ENCODE measurements around the gene OR2J3. TPM values are rescaled to one million over a fixed set of nuclear protein-coding genes. Genes with fewer than 3 reads are reported as not detected.
"Not testable (repeated sequence)": the region's sequence is repeated elsewhere in the genome, so short reads cannot be mapped to it uniquely, and the experiment has no call there.

Gene OR2J3
- total RNA-seq, 2 experiments from 2014 or later = not detected

- no peaks in the 10 kb centered on the region for H3K36me3 Mint-ChIP-seq
- H3K4me3 Mint-ChIP-seq = no peak overlapping the region
- CTCF ChIA-PET = no interaction called here
- peaks cover 29% of the 10 kb centered on the region for H3K27me3 Mint-ChIP-seq
- H3K4me1 Mint-ChIP-seq (ENCODE audit: low read depth) = no peaks in the 10 kb centered on the region
- no peak overlapping the region for H3K27ac Mint-ChIP-seq
- no peaks in the 10 kb centered on the region for H3K9me3 Mint-ChIP-seq
- POLR2A ChIA-PET = no interaction called here
- intact Hi-C loops (cut with micrococcal nuclease) = no loop called here
- DNase-seq = no peak
Observed at GRCh38 chr6:29130644-29131043, 22.8 kb downstream of the OR2J3 start.

DNA sequence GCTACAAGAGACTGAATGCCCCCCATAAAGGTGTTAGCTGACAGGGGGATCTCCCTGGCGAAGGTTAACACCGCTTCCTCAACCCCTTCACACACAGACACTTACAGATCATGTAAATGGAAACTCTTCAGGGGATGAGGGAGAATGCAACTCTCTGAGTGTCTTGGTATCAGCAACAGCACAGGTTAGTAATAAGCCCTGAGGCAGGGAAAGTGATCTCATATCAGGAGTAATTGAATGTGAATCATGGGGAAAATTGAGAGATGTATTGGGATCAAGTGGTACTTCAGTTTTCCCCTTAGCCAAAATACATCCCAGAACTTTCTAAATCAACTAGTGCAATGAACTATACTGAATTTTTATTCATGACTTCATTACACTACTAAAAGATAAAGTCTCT lies 23.8 kb downstream of the OR2J3 start:
- intact Hi-C loops (cut with micrococcal nuclease) = no loop called here
- Mint-ChIP-seq H3K4me1 (ENCODE audit: low read depth) (no peaks in the 10 kb centered on the region), H3K9me3 (no peaks in the 10 kb centered on the region), H3K36me3 (no peaks in the 10 kb centered on the region), H3K27me3 (peaks cover 24% of the 10 kb centered on the region), H3K27ac (no peak overlapping the region), H3K4me3 (no peak overlapping the region)
- ChIA-PET POLR2A (no interaction called here), CTCF (no interaction called here)
- DNase-seq = no peak

DNA sequence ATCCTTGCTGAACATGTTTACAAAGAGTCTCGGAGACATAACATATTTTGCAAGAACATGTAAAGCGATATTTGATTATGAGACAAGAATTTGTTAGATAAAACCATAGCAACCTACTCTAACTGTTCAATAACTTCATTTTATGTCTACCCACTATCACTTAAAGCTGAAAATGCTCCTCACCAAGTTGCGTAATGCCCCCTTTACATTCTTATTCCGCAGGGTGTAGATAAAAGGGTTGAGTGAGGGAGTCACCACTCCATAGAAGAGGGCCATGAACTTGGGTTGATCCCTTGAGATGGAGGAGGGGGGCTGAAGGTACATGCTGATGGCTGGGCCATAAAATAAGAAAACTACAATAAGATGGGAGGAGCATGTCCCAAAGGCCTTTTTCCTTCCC lies 29.9 kb downstream of the OR2J3 start:
- ChIA-PET POLR2A (no interaction called here), CTCF (no interaction called here)
- intact Hi-C loops (cut with micrococcal nuclease) = no loop called here
- peaks cover 27% of the 10 kb centered on the region for H3K27me3 Mint-ChIP-seq
- DNase-seq = no peak
- H3K36me3 Mint-ChIP-seq = no peaks in the 10 kb centered on the region
- no peaks in the 10 kb centered on the region for H3K9me3 Mint-ChIP-seq
- no peak overlapping the region for H3K4me3 Mint-ChIP-seq
- no peak overlapping the region for H3K27ac Mint-ChIP-seq
- H3K4me1 Mint-ChIP-seq (ENCODE audit: low read depth) = no peaks in the 10 kb centered on the region

- H3K36me3 Mint-ChIP-seq = no peaks in the 10 kb centered on the region
- ChIA-PET POLR2A (no interaction called here), CTCF (no interaction called here)
- no peaks in the 10 kb centered on the region for H3K4me1 Mint-ChIP-seq (ENCODE audit: low read depth)
- intact Hi-C loops (cut with micrococcal nuclease) = no loop called here
- H3K27ac Mint-ChIP-seq = no peak overlapping the region
- H3K4me3 Mint-ChIP-seq = no peak overlapping the region
- no peak for DNase-seq
- H3K27me3 Mint-ChIP-seq = peaks cover 22% of the 10 kb centered on the region
- peaks cover 8% of the 10 kb centered on the region for H3K9me3 Mint-ChIP-seq
Observed at GRCh38 chr6:29141606-29142005, 33.7 kb downstream of the OR2J3 start.

DNA sequence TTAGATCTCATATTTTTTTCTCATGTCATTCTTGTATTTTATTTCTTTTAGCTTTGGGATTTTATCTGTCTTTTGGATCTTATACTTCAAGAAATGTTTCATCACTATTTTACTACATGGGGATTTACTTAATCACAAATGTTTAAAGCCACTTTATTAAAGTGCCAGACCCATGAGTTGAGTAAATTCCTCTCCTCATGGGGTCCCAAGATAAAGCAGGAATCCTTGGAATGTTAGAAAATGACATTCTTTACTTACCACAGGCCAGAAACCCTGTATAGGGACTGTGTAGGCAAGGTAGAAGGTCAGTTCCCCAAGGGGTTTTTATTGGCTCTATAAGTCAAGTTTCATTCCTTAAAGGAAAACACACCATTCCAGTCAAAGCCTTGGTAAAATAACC lies 34.5 kb downstream of the OR2J3 start:
- no peak for DNase-seq
- H3K36me3 Mint-ChIP-seq = no peaks in the 10 kb centered on the region
- ChIA-PET POLR2A (no interaction called here), CTCF (no interaction called here)
- no peak overlapping the region for H3K27ac Mint-ChIP-seq
- no peaks in the 10 kb centered on the region for H3K4me1 Mint-ChIP-seq (ENCODE audit: low read depth)
- peaks cover 22% of the 10 kb centered on the region for H3K27me3 Mint-ChIP-seq
- no peak overlapping the region for H3K4me3 Mint-ChIP-seq
- intact Hi-C loops (cut with micrococcal nuclease) = no loop called here
- peaks cover 8% of the 10 kb centered on the region for H3K9me3 Mint-ChIP-seq

DNA sequence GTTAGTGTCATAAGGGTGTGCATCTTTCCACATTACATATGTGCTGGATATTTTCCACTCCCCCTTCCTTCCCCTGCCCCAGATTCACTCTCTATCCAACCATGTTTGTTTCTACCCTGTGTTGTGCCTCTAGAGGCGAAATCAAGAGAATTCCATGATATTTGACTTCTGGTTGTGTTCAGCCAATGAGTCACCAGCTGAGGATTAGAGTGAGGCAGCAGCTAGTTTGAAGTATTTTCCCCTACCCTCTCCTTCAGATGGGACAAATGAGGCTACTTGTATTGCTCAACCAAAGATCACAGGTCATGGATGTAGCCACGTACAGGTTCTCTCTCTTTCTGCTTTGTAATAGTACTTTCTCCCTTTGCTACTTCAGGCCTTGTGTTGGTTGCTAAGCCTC lies 38.3 kb downstream of the OR2J3 start:
- ChIA-PET POLR2A (no interaction called here), CTCF (no interaction called here)
- H3K36me3 Mint-ChIP-seq = no peaks in the 10 kb centered on the region
- H3K27ac Mint-ChIP-seq = no peak overlapping the region
- peaks cover 29% of the 10 kb centered on the region for H3K27me3 Mint-ChIP-seq
- DNase-seq = no peak
- no peak overlapping the region for H3K4me3 Mint-ChIP-seq
- peaks cover 16% of the 10 kb centered on the region for H3K9me3 Mint-ChIP-seq
- intact Hi-C loops (cut with micrococcal nuclease) = no loop called here
- H3K4me1 Mint-ChIP-seq (ENCODE audit: low read depth) = no peaks in the 10 kb centered on the region

- intact Hi-C loops (cut with micrococcal nuclease) = no loop called here
- Mint-ChIP-seq H3K27me3 (peaks cover 30% of the 10 kb centered on the region), H3K9me3 (peaks cover 16% of the 10 kb centered on the region), H3K4me1 (ENCODE audit: low read depth) (no peaks in the 10 kb centered on the region), H3K4me3 (no peak overlapping the region), H3K27ac (no peak overlapping the region), H3K36me3 (no peaks in the 10 kb centered on the region)
- CTCF ChIA-PET = no interaction called here
- POLR2A ChIA-PET = no interaction called here
- no peak for DNase-seq
Observed at GRCh38 chr6:29147074-29147473, 39.2 kb downstream of the OR2J3 start.

DNA sequence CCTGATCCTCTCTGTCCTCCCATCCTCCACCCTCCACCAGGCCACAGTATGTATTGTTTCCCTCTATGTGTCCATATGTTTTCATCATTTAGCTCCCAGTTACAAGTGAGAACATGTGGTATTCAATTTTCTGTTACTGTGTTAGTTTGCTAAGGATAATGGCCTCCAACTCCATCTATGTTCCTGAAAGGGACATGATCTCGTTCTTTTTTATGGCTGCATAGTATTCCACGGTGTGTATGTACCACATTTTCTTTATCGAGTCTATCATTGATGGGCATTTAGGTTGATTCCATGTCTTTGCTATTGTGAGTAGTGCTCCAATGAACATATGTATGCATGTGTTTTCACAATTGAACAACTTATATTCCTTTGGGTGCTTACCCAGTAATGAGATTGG lies 41.6 kb downstream of the OR2J3 start:
- DNase-seq; H3K27ac Mint-ChIP-seq; POLR2A ChIA-PET; intact Hi-C loops (cut with micrococcal nuclease); H3K36me3 Mint-ChIP-seq; H3K9me3 Mint-ChIP-seq; CTCF ChIA-PET; H3K4me1 Mint-ChIP-seq (ENCODE audit: low read depth); H3K4me3 Mint-ChIP-seq: not testable (repeated sequence)
- H3K27me3 Mint-ChIP-seq = peaks cover 35% of the 10 kb centered on the region

DNA sequence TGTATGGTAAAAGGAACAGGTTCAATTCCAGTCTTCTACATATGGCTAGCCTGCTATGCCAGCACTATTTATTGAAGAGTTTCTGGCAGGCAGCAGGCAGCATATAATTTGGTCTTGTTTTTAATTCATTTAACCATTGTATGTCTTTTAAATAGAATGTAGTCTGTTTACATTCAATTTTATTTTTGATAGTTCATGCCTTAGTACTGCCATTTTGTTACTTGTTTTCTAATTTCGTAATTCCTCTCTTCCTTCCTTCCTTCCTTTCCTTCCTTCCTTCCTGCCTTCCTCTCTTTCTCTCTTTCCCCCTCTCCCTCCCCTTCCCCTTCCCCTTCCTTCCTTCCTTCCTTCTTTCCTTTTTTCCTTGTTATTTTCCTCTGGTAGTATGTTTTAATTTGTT lies 45.2 kb downstream of the OR2J3 start:
- Mint-ChIP-seq H3K4me3 (no peak overlapping the region), H3K4me1 (ENCODE audit: low read depth) (no peaks in the 10 kb centered on the region), H3K9me3 (peaks cover 9% of the 10 kb centered on the region), H3K27me3 (peaks cover 34% of the 10 kb centered on the region), H3K27ac (no peak overlapping the region), H3K36me3 (no peaks in the 10 kb centered on the region)
- no peak for DNase-seq
- CTCF ChIA-PET = no interaction called here
- intact Hi-C loops (cut with micrococcal nuclease) = no loop called here
- POLR2A ChIA-PET = no interaction called here

DNA sequence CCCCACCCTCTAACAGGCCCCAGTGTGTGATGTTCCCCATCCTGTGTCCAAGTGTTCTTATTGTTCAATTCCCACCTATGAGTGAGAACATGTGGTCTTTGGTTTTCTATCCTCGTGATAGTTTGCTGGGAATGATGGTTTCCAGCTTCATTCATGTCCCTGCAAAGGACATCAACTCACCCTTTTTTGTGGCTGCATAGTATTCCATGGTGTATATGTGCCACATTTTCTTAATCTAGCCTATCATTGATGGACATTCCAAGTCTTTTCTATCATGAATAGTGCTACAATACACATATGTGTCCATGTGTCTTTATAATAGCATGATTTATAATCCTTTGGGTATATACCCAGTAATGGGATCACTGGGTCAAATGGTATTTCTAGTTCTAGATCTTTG lies 47.3 kb downstream of the OR2J3 start:
- POLR2A ChIA-PET; H3K27ac Mint-ChIP-seq; H3K4me3 Mint-ChIP-seq; H3K36me3 Mint-ChIP-seq; intact Hi-C loops (cut with micrococcal nuclease); H3K4me1 Mint-ChIP-seq (ENCODE audit: low read depth); CTCF ChIA-PET; H3K9me3 Mint-ChIP-seq; DNase-seq: not testable (repeated sequence)
- peaks cover 19% of the 10 kb centered on the region for H3K27me3 Mint-ChIP-seq

- H3K36me3 Mint-ChIP-seq; H3K9me3 Mint-ChIP-seq; H3K27ac Mint-ChIP-seq; intact Hi-C loops (cut with micrococcal nuclease); POLR2A ChIA-PET; H3K4me3 Mint-ChIP-seq; DNase-seq; CTCF ChIA-PET; H3K4me1 Mint-ChIP-seq (ENCODE audit: low read depth): not testable (repeated sequence)
- peaks cover 16% of the 10 kb centered on the region for H3K27me3 Mint-ChIP-seq
Observed at GRCh38 chr6:29159922-29160321, 52.1 kb downstream of the OR2J3 start.

Other genes starting within 250 kb of the OR2J3 start
- 10 to 100 TPM; 49.7 to 54.6 TPM for gene TRIM27, start 184.1 kb upstream of the OR2J3 start, total RNA-seq
- gene ZNF311, start 102.7 kb upstream of the OR2J3 start, total RNA-seq = 1 to 10 TPM in 1 of 2 experiments, under 1 TPM in 1; 0.99 to 1.3 TPM
- not detected for gene OR2W1, start 62.9 kb upstream of the OR2J3 start, total RNA-seq
- gene OR2B3, start 20.7 kb upstream of the OR2J3 start, total RNA-seq = not detected
- gene OR2J1, start 8.6 kb upstream of the OR2J3 start, total RNA-seq = not detected
- not detected for gene OR2J2, start 62.8 kb downstream of the OR2J3 start, total RNA-seq
- gene OR14J1, start 193.6 kb downstream of the OR2J3 start, total RNA-seq = not detected

Data from activated CD4-positive, alpha-beta memory T cell treated with anti-CD3 and anti-CD28 coated beads for 36 hours (primary cell).